ENCODE measurements around the gene C19orf12.

The C19orf12 gene

GRCh38 chr19:29695765-29696564, 19.1 kb downstream of the C19orf12 start:
- DNase-seq: no peak

- DNase-seq: peak; percentile 73
Measured at GRCh38 chr19:29694669-29695627, 20.1 kb downstream of the C19orf12 start.

- DNase-seq: no peak
Measured at GRCh38 chr19:29694161-29694560, 20.9 kb downstream of the C19orf12 start.

GRCh38 chr19:29690842-29691241, 24.2 kb downstream of the C19orf12 start:
- no peak for DNase-seq

GRCh38 chr19:29687897-29688728, 26.9 kb downstream of the C19orf12 start:
- DNase-seq: no peak

GRCh38 chr19:29687244-29687896, 27.7 kb downstream of the C19orf12 start:
- no peak for DNase-seq

- no peak for DNase-seq
Measured at GRCh38 chr19:29686285-29686805, 28.7 kb downstream of the C19orf12 start.

GRCh38 chr19:29685326-29685725, 29.7 kb downstream of the C19orf12 start:
- DNase-seq: no peak

- DNase-seq: no peak
Measured at GRCh38 chr19:29683009-29683408, 32.1 kb downstream of the C19orf12 start.

- no peak for DNase-seq
Measured at GRCh38 chr19:29682236-29682895, 32.7 kb downstream of the C19orf12 start.

GRCh38 chr19:29681422-29682235, 33.4 kb downstream of the C19orf12 start:
- DNase-seq: no peak

- DNase-seq: no peak
Measured at GRCh38 chr19:29680937-29681336, 34.1 kb downstream of the C19orf12 start.

GRCh38 chr19:29680447-29680846, 34.6 kb downstream of the C19orf12 start:
- no peak for DNase-seq

GRCh38 chr19:29679598-29680210, 35.4 kb downstream of the C19orf12 start:
- no peak for DNase-seq

- no peak for DNase-seq
Measured at GRCh38 chr19:29678484-29679106, 36.5 kb downstream of the C19orf12 start.

- DNase-seq: no peak
Measured at GRCh38 chr19:29677001-29677817, 37.9 kb downstream of the C19orf12 start.

- no peak for DNase-seq
Measured at GRCh38 chr19:29676586-29676985, 38.5 kb downstream of the C19orf12 start.

GRCh38 chr19:29675650-29676186, 39.3 kb downstream of the C19orf12 start:
- no peak for DNase-seq

Measured in right forelimb (tissue), 1 donor.